ENCODE measurements around the gene UTRN.

UTRN gene

DNA sequence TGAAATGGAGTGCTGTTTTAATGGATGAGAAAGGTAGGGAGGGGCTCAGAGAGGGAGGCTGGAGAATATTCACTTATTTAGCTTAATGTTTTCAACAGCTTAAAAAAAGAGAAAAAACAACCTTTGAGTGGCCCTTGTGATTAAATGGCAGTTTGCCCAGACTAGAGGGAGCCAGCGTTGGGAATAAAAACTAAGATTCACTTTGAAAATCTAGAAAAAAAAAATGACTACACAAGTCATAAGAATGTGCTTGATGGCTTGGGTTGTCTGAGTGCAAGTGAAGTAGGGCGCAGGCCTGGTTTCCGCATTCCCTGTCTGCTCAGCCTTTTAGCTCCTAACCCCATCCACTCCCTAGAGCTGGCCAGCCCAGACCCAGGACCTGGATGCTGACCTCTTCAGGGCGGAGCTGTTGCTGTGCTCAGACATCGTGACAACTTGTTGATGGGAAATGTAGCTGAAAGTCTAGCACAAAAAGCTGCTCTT, 28.9 kb downstream of the UTRN start:
- DNase-seq = no peak

DNA sequence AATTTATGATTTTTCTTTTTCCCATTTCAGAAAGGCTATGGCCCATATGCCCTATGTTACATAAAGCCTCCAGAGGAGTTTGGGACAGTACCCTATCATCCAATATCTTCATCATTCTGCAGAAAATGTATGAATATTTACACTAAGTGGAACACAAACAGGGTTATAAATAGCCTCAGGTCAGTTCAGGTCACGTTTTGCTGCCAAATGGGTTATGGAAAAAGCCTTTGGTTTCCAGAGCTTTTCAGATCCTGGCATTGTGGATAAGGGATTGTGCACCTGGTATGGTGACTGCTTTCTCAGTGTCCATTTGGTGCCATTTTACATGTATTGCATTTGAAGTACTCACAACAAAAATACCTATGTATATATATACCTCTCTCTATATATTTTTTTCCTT, 29.4 kb downstream of the UTRN start:
- DNase-seq = no peak

DNA sequence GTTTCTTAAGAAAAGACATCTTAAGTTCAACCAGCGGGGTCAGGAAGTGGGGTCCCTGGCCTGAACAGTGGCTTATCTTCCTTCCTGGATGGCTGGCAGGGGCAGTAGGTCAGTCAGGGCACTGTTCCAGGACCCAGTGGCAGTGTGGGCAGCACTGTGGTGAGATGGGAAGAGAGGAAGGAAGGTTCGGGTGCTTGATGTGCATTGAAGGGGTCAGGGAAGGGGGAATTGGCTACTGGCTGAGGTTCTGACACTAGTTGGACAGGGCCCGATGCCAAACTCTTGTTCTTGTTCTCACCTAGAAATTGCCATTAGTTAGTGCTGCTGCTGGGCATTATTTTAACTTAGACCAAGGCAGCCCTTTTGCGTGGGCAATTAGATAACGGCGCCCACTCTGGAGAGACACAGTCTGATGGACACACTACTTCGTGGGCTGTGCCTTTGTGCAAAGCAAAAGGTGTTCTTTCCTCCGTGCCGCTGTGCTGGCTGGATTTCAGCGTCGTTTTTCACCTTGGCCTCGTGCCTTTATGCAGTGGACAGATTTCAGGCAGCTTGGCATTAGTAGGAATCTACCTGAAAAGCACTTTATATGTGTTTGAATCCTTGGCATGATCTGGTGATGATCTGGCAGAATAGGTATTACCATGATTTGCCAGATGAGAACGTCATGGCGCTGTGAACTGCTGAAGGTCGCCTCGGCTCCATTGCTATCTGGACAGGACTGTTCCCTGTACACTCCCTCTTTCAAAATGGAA, 30.3 kb downstream of the UTRN start:
- peak; percentile 14 for DNase-seq

DNA sequence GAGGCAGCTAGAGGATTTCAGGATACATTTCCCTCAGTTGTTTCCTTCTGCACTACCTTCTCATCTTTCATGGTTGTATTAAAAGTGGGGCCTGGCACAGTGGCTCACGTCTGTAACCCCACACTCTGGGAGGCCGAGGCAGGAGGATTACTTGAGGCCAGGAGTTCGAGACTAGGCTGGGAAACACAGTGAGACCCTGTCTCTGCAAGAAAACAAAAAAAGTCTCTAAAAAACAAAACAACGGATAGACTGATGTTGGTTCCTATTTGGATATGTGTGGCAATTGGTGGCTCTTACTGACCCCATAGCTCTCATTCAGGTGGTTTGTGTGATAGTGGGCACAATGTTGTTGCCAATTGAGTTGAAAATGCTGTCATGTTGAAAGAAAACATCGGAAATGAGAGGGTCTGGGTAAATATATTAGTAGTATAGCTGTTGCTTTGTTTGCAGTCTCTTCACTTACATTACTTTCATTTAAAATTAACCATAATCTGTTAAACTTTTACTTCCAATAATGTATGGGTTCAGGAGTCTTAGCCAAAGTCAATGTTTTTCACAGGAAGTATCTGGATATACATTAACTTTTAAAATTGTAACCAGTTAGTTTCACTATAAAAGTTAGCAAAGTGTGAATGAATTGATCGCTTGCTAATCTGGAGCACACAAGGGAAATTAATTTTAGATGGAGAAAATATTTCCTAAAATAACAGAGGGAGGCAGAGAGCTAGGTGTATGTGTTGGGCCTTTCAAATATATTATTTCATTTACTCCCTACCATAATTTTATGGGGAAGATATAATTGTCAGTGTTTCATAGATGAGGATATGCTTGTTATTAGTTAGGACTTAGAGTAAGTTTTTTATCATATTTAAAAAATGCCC, 31.1 kb downstream of the UTRN start:
- DNase-seq = no peak

DNA sequence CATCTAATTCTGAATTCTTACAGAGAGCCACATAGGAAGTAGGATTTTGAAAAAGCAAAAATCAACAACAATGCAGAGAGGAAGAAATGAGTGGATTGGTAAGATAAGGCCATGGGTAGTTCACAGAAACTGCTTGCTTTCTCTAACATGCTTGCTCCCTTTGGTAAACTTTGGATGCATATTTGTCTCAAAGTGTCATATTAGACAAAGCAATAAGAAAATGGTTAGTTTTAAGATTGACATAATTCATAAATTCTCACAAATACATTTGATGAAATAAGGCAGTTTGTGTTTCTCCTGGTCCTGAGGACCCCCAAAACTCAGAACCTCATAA, 31.7 kb downstream of the UTRN start:
- DNase-seq = no peak

DNA sequence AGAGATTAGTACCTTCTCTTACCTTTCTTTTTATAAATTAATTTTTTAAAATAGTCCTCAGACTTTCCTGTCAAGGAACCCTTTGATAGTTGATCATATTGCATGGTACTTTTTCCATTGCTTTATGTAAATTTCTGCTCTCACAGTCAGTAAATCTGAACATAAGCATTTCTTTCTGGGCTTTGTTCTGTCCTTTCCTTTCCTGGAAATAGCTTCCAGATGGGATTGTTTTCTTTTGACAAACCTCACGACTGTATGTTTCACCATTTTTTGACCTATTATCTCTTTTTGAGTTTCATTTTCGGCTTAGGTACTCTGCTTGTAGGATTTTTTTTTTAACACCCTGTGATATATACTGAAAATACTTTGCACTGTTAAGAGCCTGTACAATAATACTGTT, 32.6 kb downstream of the UTRN start:
- DNase-seq = no peak

DNA sequence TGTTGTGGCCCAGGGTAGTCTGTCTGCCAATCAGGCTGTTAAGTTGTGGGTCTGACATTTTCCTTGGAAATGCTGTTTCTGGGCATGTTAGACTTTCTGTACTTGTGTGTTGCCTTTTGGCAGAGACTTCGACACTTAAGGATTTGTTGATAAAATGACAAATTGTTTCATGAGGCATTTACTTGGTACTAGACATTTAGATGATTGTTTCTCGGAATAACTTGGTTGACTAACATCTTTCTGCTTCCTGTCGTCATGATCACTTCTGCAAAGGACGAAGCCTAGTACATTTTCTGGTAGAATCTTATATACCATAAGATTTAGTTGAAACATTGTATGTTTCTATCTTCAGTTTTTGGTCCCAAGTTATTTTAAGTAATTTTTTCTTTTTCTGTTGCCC, 34.1 kb downstream of the UTRN start:
- no peak for DNase-seq

DNA sequence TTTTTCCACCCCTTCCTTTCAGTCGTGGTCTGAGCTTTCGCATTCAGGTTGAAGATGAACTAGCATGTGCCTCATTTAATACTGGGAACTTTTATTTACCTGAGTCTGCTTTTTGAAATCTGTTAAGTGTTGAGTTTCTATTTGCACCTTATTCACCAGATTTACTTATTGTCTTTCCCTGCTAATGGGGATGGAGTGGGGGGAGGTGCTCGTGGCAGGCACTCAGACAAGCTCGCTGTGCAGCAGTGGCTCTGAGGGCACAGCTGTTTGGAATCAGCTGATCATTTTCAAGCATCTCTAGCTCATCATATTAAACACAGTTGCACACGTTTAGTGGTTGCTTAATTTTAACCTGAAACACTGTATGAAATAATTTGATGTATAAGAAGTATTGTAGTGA, 35.6 kb downstream of the UTRN start:
- no peak for DNase-seq

DNA sequence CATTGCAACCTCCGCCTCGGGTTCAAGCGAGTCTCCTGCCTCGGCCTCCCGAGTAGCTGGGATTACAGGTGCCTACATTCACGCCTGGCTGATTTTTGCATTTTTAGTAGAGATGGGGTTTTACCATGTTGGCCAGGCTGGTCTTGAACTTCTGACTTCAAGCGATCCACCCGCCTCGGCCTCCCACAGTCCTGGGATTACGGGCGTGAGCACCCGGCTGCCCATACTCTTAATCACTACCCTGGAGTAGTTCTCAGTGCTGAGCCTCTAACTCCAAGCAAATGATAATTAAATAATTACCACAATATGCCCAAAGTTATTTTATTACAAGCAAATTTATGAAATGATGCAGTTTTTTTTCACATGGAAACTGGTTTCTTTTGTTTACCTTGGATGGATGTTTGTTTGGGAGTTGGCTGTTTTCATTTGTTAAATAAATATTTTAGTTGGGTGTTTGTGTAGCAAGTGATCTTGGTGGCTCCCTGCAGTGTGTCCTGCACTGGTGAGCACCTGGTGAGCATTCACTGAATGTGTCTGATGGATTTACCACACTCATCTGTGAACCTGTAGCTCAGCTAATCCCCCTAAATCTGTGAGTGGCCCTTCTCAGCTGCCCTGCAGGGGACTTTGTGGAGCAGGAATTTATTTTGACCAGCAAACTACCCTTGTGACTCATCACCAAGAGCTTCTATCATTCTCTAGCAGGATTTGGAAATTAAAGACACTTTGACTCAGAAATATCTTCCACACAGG, 36.9 kb downstream of the UTRN start:
- DNase-seq = no peak

DNA sequence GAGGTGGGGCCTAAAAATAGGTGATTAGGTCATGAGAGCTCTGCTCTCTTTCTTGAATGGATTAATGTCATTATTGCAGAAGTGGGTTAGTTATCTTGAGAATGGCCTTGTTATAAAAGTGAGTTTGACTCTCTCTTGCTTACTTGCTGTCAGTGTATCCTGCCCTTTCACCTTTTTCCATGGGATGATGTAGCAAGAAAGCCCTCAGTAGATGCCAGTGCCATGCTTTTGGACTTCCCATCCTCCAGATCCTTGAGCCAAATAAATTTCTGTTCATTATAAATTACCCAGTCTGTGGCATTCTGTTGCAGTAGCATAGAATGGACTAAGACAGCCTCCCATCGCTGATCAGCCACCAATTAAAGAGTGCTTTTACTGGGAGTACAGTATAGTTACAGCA, 40.1 kb downstream of the UTRN start:
- no peak for DNase-seq

DNA sequence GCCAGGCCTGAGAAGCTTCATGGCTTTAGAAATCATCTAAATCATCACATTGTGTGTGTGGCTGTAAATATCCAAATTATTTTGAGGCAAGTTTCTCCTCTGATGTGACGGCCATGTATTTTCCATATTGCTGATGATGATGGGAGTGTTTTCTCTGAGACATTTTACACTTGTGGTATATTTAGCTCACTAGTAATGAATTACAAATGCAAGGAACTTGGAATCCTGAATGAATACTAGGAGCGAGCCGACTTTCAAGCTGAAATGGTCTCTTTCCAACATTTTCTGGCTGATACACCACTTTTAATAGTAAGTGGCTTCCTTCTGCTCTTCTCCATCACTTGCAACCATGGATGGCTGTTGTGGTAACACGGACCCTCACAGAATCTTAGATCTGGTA, 41.3 kb downstream of the UTRN start:
- no peak for DNase-seq

DNA sequence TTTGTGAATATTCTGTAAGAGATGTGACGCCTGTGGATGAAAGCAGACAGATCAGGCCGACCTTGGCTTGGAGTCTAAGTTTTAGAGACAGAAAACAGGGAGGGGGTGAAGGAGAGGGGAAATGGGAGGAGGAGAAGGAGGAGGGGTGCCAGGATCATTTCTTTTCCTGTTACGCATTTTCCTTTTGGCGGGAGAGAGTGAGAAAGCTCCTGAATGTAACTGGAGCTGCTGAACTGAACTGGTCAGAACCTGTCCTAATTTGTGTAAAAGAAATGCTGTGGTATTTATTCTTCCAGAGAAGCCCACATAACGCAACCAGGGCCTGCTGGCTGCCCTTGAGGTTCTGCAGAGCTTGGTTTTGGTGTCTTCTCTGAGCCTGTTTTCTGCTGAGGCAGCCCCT, 41.9 kb downstream of the UTRN start:
- DNase-seq = no peak

DNA sequence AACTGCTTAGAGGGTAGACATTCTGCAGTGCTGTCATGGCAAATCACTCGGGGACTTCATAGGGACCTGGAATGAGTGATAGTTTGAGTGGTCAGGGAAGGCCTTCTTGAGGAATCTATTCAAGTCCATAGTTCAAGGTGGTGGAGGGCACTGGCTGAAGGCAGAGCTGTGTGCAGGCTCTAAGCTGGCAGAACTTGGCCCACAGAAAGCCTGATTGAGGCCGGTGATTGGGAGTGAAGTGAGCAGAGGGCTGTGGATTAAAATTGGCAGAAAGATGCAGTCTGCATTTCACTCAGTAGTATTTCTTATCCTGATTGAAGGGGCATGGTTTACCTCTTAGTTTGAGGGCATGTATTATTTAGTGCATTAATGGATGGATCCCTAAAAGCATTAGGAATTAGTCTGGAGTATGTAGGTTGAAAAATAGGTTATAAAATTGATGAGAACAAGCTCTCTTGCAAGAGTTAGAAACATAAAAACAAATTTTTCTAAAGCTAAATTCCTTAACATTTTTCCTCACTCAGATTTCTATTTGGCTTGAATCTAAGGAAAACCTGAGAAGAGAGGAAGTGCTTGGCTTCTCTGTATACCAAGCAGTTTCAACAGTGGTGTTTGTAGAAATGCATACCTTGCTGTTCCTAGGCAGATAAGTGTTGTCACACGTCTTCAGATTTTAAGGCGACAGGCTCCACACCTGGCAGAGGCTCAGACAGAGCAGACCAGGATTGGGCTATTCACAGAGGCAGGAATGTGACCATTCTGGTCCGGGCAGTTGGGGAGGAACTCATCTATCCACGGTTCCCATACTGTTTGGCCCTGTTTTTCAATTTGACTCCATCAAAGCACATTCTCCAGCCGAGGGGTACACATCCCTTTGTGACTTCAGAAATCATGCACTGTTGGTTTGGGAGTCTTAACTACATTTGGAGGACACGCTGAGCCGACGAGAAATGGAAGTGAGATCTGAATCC, 45.2 kb downstream of the UTRN start:
- DNase-seq = no peak

DNA sequence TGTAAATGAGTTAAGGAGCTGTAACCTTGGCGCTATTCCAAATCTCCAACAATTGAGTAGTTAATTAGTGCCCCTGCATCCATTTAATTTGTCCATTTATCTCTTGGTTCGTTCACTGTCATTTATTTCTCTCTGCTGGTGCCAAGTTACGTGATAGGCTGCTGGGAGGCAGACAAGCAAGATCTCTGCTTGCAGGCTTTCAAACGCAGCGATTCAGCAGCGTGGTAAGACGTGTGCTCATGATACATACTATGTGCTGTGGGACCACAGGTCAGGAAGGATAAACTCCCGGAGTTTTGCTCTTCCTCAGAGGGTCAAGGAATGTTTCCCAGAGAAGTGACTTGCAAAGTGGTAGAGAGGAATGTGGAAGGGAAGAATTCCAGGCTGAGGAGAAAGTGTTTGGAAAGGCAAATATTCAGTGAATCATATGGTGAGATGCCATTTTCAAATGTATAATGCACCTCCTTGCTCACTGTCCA, 46.4 kb downstream of the UTRN start:
- DNase-seq = no peak

DNA sequence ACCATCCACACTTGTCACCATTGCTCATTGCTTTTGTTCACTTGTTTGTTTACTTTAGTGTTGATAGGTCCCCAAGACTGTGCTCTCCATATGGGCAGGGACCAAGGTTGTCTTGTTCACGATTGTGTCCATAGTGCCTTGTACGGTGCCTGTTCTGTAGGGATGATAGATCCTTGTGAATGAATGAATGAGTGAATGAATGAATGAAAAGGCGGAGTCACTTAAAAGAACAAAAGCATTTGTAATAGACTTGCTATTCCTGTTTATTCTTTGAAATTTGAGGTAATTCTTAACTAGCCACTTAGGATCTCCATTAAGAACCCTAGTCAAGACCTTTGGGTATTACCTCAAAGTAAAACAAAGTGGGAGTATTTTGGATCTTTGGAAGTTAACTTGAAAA, 47.0 kb downstream of the UTRN start:
- no peak for DNase-seq

DNA sequence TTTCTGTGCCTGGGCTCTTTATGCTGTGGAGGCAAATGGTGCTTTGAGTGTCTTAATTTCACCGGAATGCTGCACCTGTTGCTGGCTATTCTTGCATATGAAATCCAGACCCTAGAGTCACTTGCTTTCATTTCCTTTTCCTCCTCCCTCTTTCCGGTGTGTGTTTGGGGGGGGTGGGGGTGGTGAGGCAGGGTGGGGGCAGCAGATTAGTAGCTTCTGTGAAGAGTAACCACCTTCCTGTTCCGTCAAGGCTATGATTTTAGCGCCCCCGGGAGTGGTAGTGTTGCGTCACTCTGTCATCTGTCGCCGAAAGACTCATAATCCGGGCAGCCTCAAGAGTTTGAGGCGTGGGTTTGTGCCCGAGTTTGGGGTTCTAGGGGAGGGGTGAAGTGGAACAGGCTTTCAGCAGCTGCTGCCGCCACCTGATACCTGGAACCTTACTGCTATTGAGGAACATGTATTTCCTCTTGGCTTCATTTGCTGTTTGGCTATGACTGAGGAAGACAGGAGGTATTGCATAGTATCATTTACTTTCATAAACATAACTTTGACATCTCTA, 49.1 kb downstream of the UTRN start:
- DNase-seq = peak; percentile 56

All from KG1 (cell line).